NCI-H187 (cell line): ENCODE measurements around the gene BAIAP3.
"Not testable (repeated sequence)": the region's sequence is repeated elsewhere in the genome, so short reads cannot be mapped to it uniquely, and the experiment has no call there.

ENCODE experiments used
- DNase-seq, 2 experiments: peaks; one replicate each; lab custom pipeline; 2025; lab: John Stamatoyannopoulos, UW

The BAIAP3 gene

GRCh38 chr16:1333149-1333812, at the start of gene BAIAP3:
Gene BAIAP3 (plus strand): TSS chr16:1333645. CDS start chr16:1338550, 4,905 bp downstream.
- DNase-seq, result no peak

GRCh38 chr16:1283996-1284616, 49.3 kb upstream of the BAIAP3 start:
- no peak for DNase-seq

- no peak for DNase-seq
These were observed 47.6 kb upstream of the BAIAP3 start for GRCh38 chr16:1285669-1286512.

GRCh38 chr16:1286513-1287094, 46.8 kb upstream of the BAIAP3 start:
- DNase-seq, result no peak

- no peak for DNase-seq
These were observed 45.3 kb upstream of the BAIAP3 start for GRCh38 chr16:1287982-1288670.

GRCh38 chr16:1288813-1289476, 44.5 kb upstream of the BAIAP3 start:
- no peak for DNase-seq

- no peak for DNase-seq
These were observed 44.0 kb upstream of the BAIAP3 start for GRCh38 chr16:1289477-1289866.

GRCh38 chr16:1290063-1290501, 43.4 kb upstream of the BAIAP3 start:
- DNase-seq, result no peak

- DNase-seq, result peak; percentile 69 to 93
These were observed 42.4 kb upstream of the BAIAP3 start for GRCh38 chr16:1290860-1291575.

GRCh38 chr16:1291576-1291974, 41.9 kb upstream of the BAIAP3 start:
- peak in 1 of 2 experiments; percentile 93 for DNase-seq

GRCh38 chr16:1292208-1292607, 41.2 kb upstream of the BAIAP3 start:
- DNase-seq, result not testable (repeated sequence)

- DNase-seq, result not testable (repeated sequence)
These were observed 40.6 kb upstream of the BAIAP3 start for GRCh38 chr16:1292808-1293207.

- no peak for DNase-seq
These were observed 39.4 kb upstream of the BAIAP3 start for GRCh38 chr16:1293921-1294656.

- no peak for DNase-seq
These were observed 38.0 kb upstream of the BAIAP3 start for GRCh38 chr16:1295465-1295864.

GRCh38 chr16:1296688-1297017, 36.8 kb upstream of the BAIAP3 start:
- not testable (repeated sequence) for DNase-seq

GRCh38 chr16:1297018-1297696, 36.3 kb upstream of the BAIAP3 start:
- no peak for DNase-seq

GRCh38 chr16:1298406-1298805, 35.0 kb upstream of the BAIAP3 start:
- DNase-seq, result no peak

GRCh38 chr16:1299012-1299867, 34.2 kb upstream of the BAIAP3 start:
- DNase-seq, result no peak

GRCh38 chr16:1299868-1300203, 33.6 kb upstream of the BAIAP3 start:
- no peak for DNase-seq
